RWPE2 (cell line): ENCODE measurements around the gene ITIH6.
"Not testable (repeated sequence)": the region's sequence is repeated elsewhere in the genome, so short reads cannot be mapped to it uniquely, and the experiment has no call there.

Source experiments
- ATAC-seq: fragments of 200-7000 bp; cut with Tn5 transposase; 3 replicates; pipeline ENCODE4 v1.9.1; 2021; ENCODE audit warnings: low read depth
- DNase-seq: peaks from one replicate; pipeline ENCODE4 v3.0.0-alpha.2; 2020; ENCODE audit warnings: low spot score
- H3K27ac ChIP-seq: fragments of 450-650 bp; 2 replicates; pipeline ENCODE4 v1.5.1; 2017; ENCODE audit warnings: mild to moderate bottlenecking; ENCODE audit not compliant: poor library complexity, severe bottlenecking
- H3K27me3 ChIP-seq: fragments of 250-450 bp; sonication (Bioruptor Pico); 2 replicates; pipeline ENCODE4 v1.5.1; 2021; ENCODE audit warnings: mild to moderate bottlenecking, moderate library complexity; ENCODE audit not compliant: insufficient read depth, poor library complexity, severe bottlenecking
- H3K36me3 ChIP-seq: fragments of 250-450 bp; sonication (Bioruptor Pico); 2 replicates; pipeline ENCODE4 v1.5.1; 2020; ENCODE audit warnings: low read depth, mild to moderate bottlenecking, moderate library complexity
- H3K4me1 ChIP-seq: fragments of 250-450 bp; sonication (Bioruptor Pico); 2 replicates; pipeline ENCODE4 v1.5.1; 2021; ENCODE audit warnings: mild to moderate bottlenecking, moderate library complexity; ENCODE audit not compliant: insufficient read depth, poor library complexity, severe bottlenecking
- H3K4me3 ChIP-seq: fragments of 250-450 bp; sonication (Bioruptor Pico); 2 replicates; pipeline ENCODE4 v1.5.1; 2021; ENCODE audit warnings: mild to moderate bottlenecking, moderate library complexity; ENCODE audit not compliant: severe bottlenecking
- H3K9me3 ChIP-seq: fragments of 250-450 bp; sonication (Bioruptor Pico); 2 replicates; pipeline ENCODE4 v1.5.1; 2021; ENCODE audit warnings: mild to moderate bottlenecking, moderate library complexity; ENCODE audit not compliant: severe bottlenecking
- CTCF ChIP-seq: fragments of 450-650 bp; IDR thresholded peaks from one replicate; pipeline ENCODE4 v1.5.1; 2017; ENCODE audit warnings: mild to moderate bottlenecking, moderate library complexity; ENCODE audit not compliant: poor library complexity, severe bottlenecking

Gene ITIH6

GRCh38 chrX:54746928-54747327, 51.1 kb downstream of the ITIH6 start:
- no peak for TF ChIP-seq CTCF
- Histone ChIP-seq H3K36me3 (no peaks in the 10 kb centered on the region), H3K9me3 (no peaks in the 10 kb centered on the region), H3K4me1 (no peaks in the 10 kb centered on the region), H3K27ac (no peak overlapping the region), H3K27me3 (no peaks in the 10 kb centered on the region), H3K4me3 (no peak overlapping the region)
- no peak for ATAC-seq
- DNase-seq = no peak

GRCh38 chrX:54745676-54746075, 52.4 kb downstream of the ITIH6 start:
- H3K27me3 ChIP-seq = no peaks in the 10 kb centered on the region
- no peak for ATAC-seq
- TF ChIP-seq CTCF = no peak
- H3K4me1 ChIP-seq = no peaks in the 10 kb centered on the region
- DNase-seq = no peak
- no peak overlapping the region for H3K4me3 ChIP-seq
- no peak overlapping the region for H3K27ac ChIP-seq
- H3K9me3 ChIP-seq = no peaks in the 10 kb centered on the region
- H3K36me3 ChIP-seq = no peaks in the 10 kb centered on the region

GRCh38 chrX:54738567-54738966, 59.5 kb downstream of the ITIH6 start:
- H3K4me3 ChIP-seq, H3K27me3 ChIP-seq, DNase-seq, H3K36me3 ChIP-seq, ATAC-seq, H3K4me1 ChIP-seq, H3K9me3 ChIP-seq, H3K27ac ChIP-seq: not testable (repeated sequence)

GRCh38 chrX:54736298-54736942, 61.6 kb downstream of the ITIH6 start:
- not testable (repeated sequence) for H3K4me3 ChIP-seq, H3K27ac ChIP-seq, DNase-seq, H3K9me3 ChIP-seq, H3K36me3 ChIP-seq, H3K27me3 ChIP-seq, ATAC-seq, H3K4me1 ChIP-seq

GRCh38 chrX:54721424-54721823, 76.6 kb downstream of the ITIH6 start:
- peaks cover 12% of the 10 kb centered on the region for H3K4me1 ChIP-seq
- ATAC-seq (peak; percentile 92), DNase-seq (no peak)
- no peak for TF ChIP-seq CTCF
- no peaks in the 10 kb centered on the region for H3K9me3 ChIP-seq
- H3K27me3 ChIP-seq = no peaks in the 10 kb centered on the region
- H3K4me3 ChIP-seq = no peak overlapping the region
- peak overlapping the region; percentile 45 for H3K27ac ChIP-seq
- no peaks in the 10 kb centered on the region for H3K36me3 ChIP-seq

- Histone ChIP-seq H3K27ac (peak overlapping the region; percentile 17), H3K27me3 (no peaks in the 10 kb centered on the region), H3K4me3 (no peak overlapping the region), H3K36me3 (no peaks in the 10 kb centered on the region), H3K4me1 (peaks cover 10% of the 10 kb centered on the region), H3K9me3 (no peaks in the 10 kb centered on the region)
- peak; percentile 93 for ATAC-seq
- DNase-seq = no peak
- no peak for TF ChIP-seq CTCF
These were observed 82.4 kb downstream of the ITIH6 start for GRCh38 chrX:54715621-54716020.
